ENCODE measurements around the gene IFIT2.
"Not testable (repeated sequence)": the region's sequence is repeated elsewhere in the genome, so short reads cannot be mapped to it uniquely, and the experiment has no call there.

Gene IFIT2

GRCh38 chr10:89308266-89308665 lies 6.4 kb downstream of the IFIT2 start:
- no peak for DNase-seq (ENCODE audit: low read depth in 2 of 3, low spot score in 2 of 3)

- no peak for DNase-seq (ENCODE audit: low read depth in 2 of 3, low spot score in 2 of 3)
These were observed 6.9 kb downstream of the IFIT2 start for GRCh38 chr10:89308736-89309135.

- no peak for DNase-seq (ENCODE audit: low read depth in 2 of 3, low spot score in 2 of 3)
These were observed 7.6 kb downstream of the IFIT2 start for GRCh38 chr10:89309156-89310055.

- DNase-seq (ENCODE audit: low read depth in 2 of 3, low spot score in 2 of 3), result no peak
These were observed 8.4 kb downstream of the IFIT2 start for GRCh38 chr10:89310056-89310893.

- DNase-seq (ENCODE audit: low read depth in 2 of 3, low spot score in 2 of 3), result no peak
These were observed 11.1 kb downstream of the IFIT2 start for GRCh38 chr10:89312973-89313372.

GRCh38 chr10:89314676-89315075 lies 12.8 kb downstream of the IFIT2 start:
- DNase-seq (ENCODE audit: low read depth in 2 of 3, low spot score in 2 of 3), result no peak

- not testable (repeated sequence) for DNase-seq (ENCODE audit: low read depth in 2 of 3, low spot score in 2 of 3)
These were observed 16.2 kb downstream of the IFIT2 start for GRCh38 chr10:89318047-89318446.

GRCh38 chr10:89325081-89325480 lies 23.2 kb downstream of the IFIT2 start:
- not testable (repeated sequence) for DNase-seq (ENCODE audit: low read depth in 2 of 3, low spot score in 2 of 3)

- not testable (repeated sequence) for DNase-seq (ENCODE audit: low read depth in 2 of 3, low spot score in 2 of 3)
These were observed 24.0 kb downstream of the IFIT2 start for GRCh38 chr10:89325856-89326255.

- DNase-seq (ENCODE audit: low read depth in 2 of 3, low spot score in 2 of 3), result no peak
These were observed 26.1 kb downstream of the IFIT2 start, which contains the start of gene IFIT3 for GRCh38 chr10:89327803-89328441. IFIT3 (plus strand) TSS chr10:89327997; CDS start chr10:89328074, 77 bp downstream.

GRCh38 chr10:89329151-89329550 lies 27.3 kb downstream of the IFIT2 start:
- DNase-seq (ENCODE audit: low read depth in 2 of 3, low spot score in 2 of 3), result no peak

GRCh38 chr10:89330014-89330413 lies 28.2 kb downstream of the IFIT2 start:
- DNase-seq (ENCODE audit: low read depth in 2 of 3, low spot score in 2 of 3), result not testable (repeated sequence)

GRCh38 chr10:89330537-89331212 lies 28.8 kb downstream of the IFIT2 start:
- no peak for DNase-seq (ENCODE audit: low read depth in 2 of 3, low spot score in 2 of 3)

- not testable (repeated sequence) for DNase-seq (ENCODE audit: low read depth in 2 of 3, low spot score in 2 of 3)
These were observed 29.8 kb downstream of the IFIT2 start for GRCh38 chr10:89331487-89332122.

- no peak for DNase-seq (ENCODE audit: low read depth in 2 of 3, low spot score in 2 of 3)
These were observed 30.3 kb downstream of the IFIT2 start for GRCh38 chr10:89332123-89332633.

- no peak for DNase-seq (ENCODE audit: low read depth in 2 of 3, low spot score in 2 of 3)
These were observed 33.4 kb downstream of the IFIT2 start for GRCh38 chr10:89335226-89335625.

GRCh38 chr10:89336241-89336640 lies 34.4 kb downstream of the IFIT2 start:
- DNase-seq (ENCODE audit: low read depth in 2 of 3, low spot score in 2 of 3), result no peak

- DNase-seq (ENCODE audit: low read depth in 2 of 3, low spot score in 2 of 3), result no peak
These were observed 35.6 kb downstream of the IFIT2 start for GRCh38 chr10:89337484-89337883.

GRCh38 chr10:89338713-89339112 lies 36.9 kb downstream of the IFIT2 start:
- no peak for DNase-seq (ENCODE audit: low read depth in 2 of 3, low spot score in 2 of 3)

GRCh38 chr10:89339875-89340274 lies 38.0 kb downstream of the IFIT2 start:
- DNase-seq (ENCODE audit: low read depth in 2 of 3, low spot score in 2 of 3), result no peak
